Neural cell (in vitro differentiated cells): ENCODE results near the gene CROCC.

Source experiments
- CTCF ChIP-seq: fragments of 450-650 bp; IDR thresholded peaks from 2 replicates; pipeline ENCODE4 v1.5.1; 2014; ENCODE audit warnings: antibody characterized with exemption, mild to moderate bottlenecking, moderate library complexity; ENCODE audit not compliant: poor library complexity, severe bottlenecking
- EP300 ChIP-seq: fragments of 450-650 bp; conservative IDR thresholded peaks from 2 replicates; pipeline ENCODE4 v1.6.1; 2014; ENCODE audit warnings: antibody characterized with exemption, mild to moderate bottlenecking, moderate library complexity; ENCODE audit not compliant: poor library complexity, severe bottlenecking
- EZH2 ChIP-seq: fragments of 200-600, 300-800 bp; shearing (Covaris generic), sonication (generic); IDR thresholded peaks from 2 replicates; pipeline ENCODE4 v1.6.1; 2014; ENCODE audit warnings: antibody characterized with exemption, low read length, borderline replicate concordance, mild to moderate bottlenecking; ENCODE audit not compliant: insufficient read depth, poor library complexity, severe bottlenecking
- POLR2AphosphoS5 ChIP-seq: IDR thresholded peaks from 2 replicates; pipeline ENCODE4 v1.6.1; 2012
- REST ChIP-seq: IDR thresholded peaks from 2 replicates; pipeline ENCODE4 v1.6.1; 2012; ENCODE audit warnings: borderline replicate concordance
- SMC3 ChIP-seq: fragments of 450-650 bp; conservative IDR thresholded peaks from 2 replicates; pipeline ENCODE4 v1.6.1; 2014; ENCODE audit warnings: antibody characterized with exemption, mild to moderate bottlenecking, moderate library complexity; ENCODE audit not compliant: poor library complexity
- TAF1 ChIP-seq: IDR thresholded peaks from 2 replicates; pipeline ENCODE4 v1.6.1; 2012; ENCODE audit warnings: low read depth

DNA sequence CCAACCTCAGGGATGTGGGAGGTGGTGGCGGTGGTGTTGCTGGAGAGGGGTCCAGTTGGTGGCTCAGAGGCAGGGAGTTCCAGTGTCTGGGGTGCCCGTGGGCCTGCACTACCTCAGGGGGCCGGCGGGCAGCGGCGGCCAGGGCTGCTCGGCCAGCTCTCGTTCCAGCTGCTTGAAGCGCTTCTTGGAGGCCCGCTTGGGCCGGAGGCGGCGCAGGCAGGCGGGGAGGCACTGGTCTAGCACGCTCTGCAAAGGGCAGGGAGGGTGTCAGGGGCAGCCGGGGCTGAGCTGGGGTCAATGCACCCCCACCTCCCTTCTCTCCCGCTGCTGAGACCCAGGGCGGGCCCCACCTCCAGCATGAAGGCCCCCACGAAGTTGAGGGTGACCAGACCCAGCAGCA, 64.4 kb downstream of the CROCC start:
- TF ChIP-seq CTCF: no peak
- TF ChIP-seq POLR2AphosphoS5: no peak
- TF ChIP-seq EZH2: no peak
- TF ChIP-seq REST: no peak
- TF ChIP-seq TAF1: no peak
- TF ChIP-seq EP300: no peak
- TF ChIP-seq SMC3: no peak
